Esophagus muscularis mucosa (tissue), 4 donors: ENCODE data around the gene ABCD4.

ENCODE experiments used
- CTCF ChIP-seq, 3 experiments: fragments of 200-600 bp in 2 of 3; fragments of 450-650 bp in 1 of 3; sonication (generic) in 2 of 3; IDR thresholded peaks; one replicate each; pipeline ENCODE4 v1.5.1; 2017 to 2019; ENCODE audit warnings: antibody characterized with exemption in 3 of 3, mild to moderate bottlenecking in 2 of 3, moderate library complexity in 1 of 3
- EP300 ChIP-seq: sonication (generic); formaldehyde crosslinking; IDR thresholded peaks from one replicate; pipeline ENCODE4 v1.6.1; 2017; ENCODE audit warnings: antibody characterized with exemption
- POLR2A ChIP-seq: fragments of 450-650 bp; IDR thresholded peaks from one replicate; pipeline ENCODE4 v1.6.1; 2017; ENCODE audit warnings: antibody characterized with exemption, moderate library complexity, mild to moderate bottlenecking, low read depth

GRCh38 chr14:74263921-74264320, 38.8 kb downstream of the ABCD4 start:
- TF ChIP-seq CTCF (IDR thresholded peaks at IDR 0.05), result no peak
- no peak for TF ChIP-seq POLR2A
- no peak for TF ChIP-seq EP300
